DMS153 treated with DMSO at 0.1 percent for 48 hours (cell line): Measurements from ENCODE around the gene KLF6.

ENCODE experiments used
- DNase-seq: peaks from one replicate; lab custom pipeline; 2025; ENCODE audit not compliant: unreplicated experiment; lab: John Stamatoyannopoulos, UW

The KLF6 gene

GRCh38 chr10:3757638-3758490 is 27.1 kb downstream of the KLF6 start:
- DNase-seq, result no peak

GRCh38 chr10:3757250-3757637 is 27.8 kb downstream of the KLF6 start:
- no peak for DNase-seq

GRCh38 chr10:3756360-3756740 is 28.7 kb downstream of the KLF6 start:
- DNase-seq, result no peak

GRCh38 chr10:3755440-3756359 is 29.3 kb downstream of the KLF6 start:
- DNase-seq, result no peak

- no peak for DNase-seq
Observed at GRCh38 chr10:3754727-3755439, 30.1 kb downstream of the KLF6 start.

GRCh38 chr10:3750854-3751253 is 34.2 kb downstream of the KLF6 start:
- DNase-seq, result no peak

- no peak for DNase-seq
Observed at GRCh38 chr10:3750006-3750816, 34.8 kb downstream of the KLF6 start.

- DNase-seq, result no peak
Observed at GRCh38 chr10:3749600-3749999, 35.4 kb downstream of the KLF6 start.

- no peak for DNase-seq
Observed at GRCh38 chr10:3749011-3749410, 36.0 kb downstream of the KLF6 start.

GRCh38 chr10:3748484-3748883 is 36.5 kb downstream of the KLF6 start:
- no peak for DNase-seq

- no peak for DNase-seq
Observed at GRCh38 chr10:3747984-3748383, 37.0 kb downstream of the KLF6 start.

GRCh38 chr10:3747248-3747960 is 37.6 kb downstream of the KLF6 start:
- DNase-seq, result no peak

- DNase-seq, result no peak
Observed at GRCh38 chr10:3746634-3747033, 38.4 kb downstream of the KLF6 start.

GRCh38 chr10:3745521-3745920 is 39.5 kb downstream of the KLF6 start:
- DNase-seq, result no peak

- DNase-seq, result no peak
Observed at GRCh38 chr10:3741688-3742461, 43.1 kb downstream of the KLF6 start.

- no peak for DNase-seq
Observed at GRCh38 chr10:3740157-3740871, 44.7 kb downstream of the KLF6 start.

- DNase-seq, result no peak
Observed at GRCh38 chr10:3738855-3739350, 46.1 kb downstream of the KLF6 start.

- DNase-seq, result no peak
Observed at GRCh38 chr10:3737864-3738263, 47.1 kb downstream of the KLF6 start.
